ENCODE data around the gene TMEM132C. TPM values are rescaled to one million over a fixed set of nuclear protein-coding genes. Genes with fewer than 3 reads are reported as not detected.
A peak's percentile ranks its signal among the peaks of the same experiment; 100 is the strongest.

Gene TMEM132C
- total RNA-seq, 1 experiment from 2014 or later: not detected

DNA sequence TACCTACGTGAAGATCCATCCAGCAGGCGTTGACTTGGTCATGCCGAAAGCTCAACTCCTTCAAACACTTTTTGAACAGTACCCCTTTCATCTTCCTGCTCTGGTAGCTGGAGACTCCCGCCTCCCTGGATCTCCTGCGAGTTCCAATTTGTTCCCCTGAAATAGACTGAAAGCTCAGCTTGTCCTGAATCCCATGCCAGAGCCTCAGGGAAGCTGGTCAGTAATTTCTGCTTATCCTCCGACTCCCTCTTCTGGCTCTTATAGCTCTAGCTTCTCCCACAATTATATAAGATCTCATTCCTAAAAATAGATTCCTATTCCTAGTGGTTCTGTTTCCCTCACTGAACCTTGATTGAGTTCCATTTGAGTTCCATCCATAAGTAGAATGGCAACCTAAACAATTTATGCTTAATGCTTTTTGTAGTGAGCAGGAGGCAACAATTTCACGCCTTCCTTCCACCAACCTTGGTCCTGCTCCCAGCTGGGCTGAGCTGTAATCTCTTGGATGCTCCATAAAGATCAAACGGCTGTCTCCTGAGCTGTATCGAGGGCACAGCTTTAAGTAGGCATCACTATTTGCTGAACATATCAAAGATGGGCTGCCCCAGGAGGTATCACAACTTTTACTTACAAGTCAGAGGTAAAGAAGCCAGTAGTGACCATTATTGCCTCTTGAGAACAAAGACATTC lies 8.0 kb upstream of the TMEM132C start:
- H3K9me2 ChIP-seq (replicated peaks; ENCODE audit: low read length): no peaks in the 10 kb centered on the region
- H3K27ac ChIP-seq (ENCODE audit: low read length): no peak overlapping the region
- H3K4me2 ChIP-seq (ENCODE audit: low read length): no peak overlapping the region
- no peak for TF ChIP-seq EZH2phosphoT487 (IDR thresholded peaks at IDR 0.05; ENCODE audit: borderline replicate concordance, low read length)
- no peak for TF ChIP-seq EZH2 (IDR thresholded peaks at IDR 0.05; ENCODE audit: low read length, unreplicated experiment)
- TF ChIP-seq, protein P1, sequence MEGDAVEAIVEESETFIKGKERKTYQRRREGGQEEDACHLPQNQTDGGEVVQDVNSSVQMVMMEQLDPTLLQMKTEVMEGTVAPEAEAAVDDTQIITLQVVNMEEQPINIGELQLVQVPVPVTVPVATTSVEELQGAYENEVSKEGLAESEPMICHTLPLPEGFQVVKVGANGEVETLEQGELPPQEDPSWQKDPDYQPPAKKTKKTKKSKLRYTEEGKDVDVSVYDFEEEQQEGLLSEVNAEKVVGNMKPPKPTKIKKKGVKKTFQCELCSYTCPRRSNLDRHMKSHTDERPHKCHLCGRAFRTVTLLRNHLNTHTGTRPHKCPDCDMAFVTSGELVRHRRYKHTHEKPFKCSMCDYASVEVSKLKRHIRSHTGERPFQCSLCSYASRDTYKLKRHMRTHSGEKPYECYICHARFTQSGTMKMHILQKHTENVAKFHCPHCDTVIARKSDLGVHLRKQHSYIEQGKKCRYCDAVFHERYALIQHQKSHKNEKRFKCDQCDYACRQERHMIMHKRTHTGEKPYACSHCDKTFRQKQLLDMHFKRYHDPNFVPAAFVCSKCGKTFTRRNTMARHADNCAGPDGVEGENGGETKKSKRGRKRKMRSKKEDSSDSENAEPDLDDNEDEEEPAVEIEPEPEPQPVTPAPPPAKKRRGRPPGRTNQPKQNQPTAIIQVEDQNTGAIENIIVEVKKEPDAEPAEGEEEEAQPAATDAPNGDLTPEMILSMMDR (conservative IDR thresholded peaks at IDR 0.05; ENCODE audit: low read depth, low read length): no peak
- DNase-seq (peak; percentile 19), ATAC-seq (no peak)
- POLR2A ChIA-PET (ENCODE audit: unreplicated experiment): no interaction called here
- CTCF ChIA-PET: interaction anchor here (0.5 to 1.3 kb wide), 3 partner anchors 129 to 514 kb away, joined by 3 to 10 read pairs (median 3); no protein-coding TSS in a partner anchor
- intact Hi-C loops (cut with micrococcal nuclease): no loop called here
- H3K36me3 ChIP-seq (ENCODE audit: low read depth, low read length): no peaks in the 10 kb centered on the region
- no peak overlapping the region for H3K9ac ChIP-seq (ENCODE audit: low read length)
- H3K9me3 ChIP-seq (ENCODE audit: low read length): no peaks in the 10 kb centered on the region
- H3K79me2 ChIP-seq (ENCODE audit: low read length): no peaks in the 10 kb centered on the region
- H2AFZ ChIP-seq (ENCODE audit: low read length): no peak overlapping the region
- no peaks in the 10 kb centered on the region for H4K20me1 ChIP-seq (ENCODE audit: low read length)
- peaks cover 27% of the 10 kb centered on the region for H3K27me3 ChIP-seq (ENCODE audit: low read length)
- no peaks in the 10 kb centered on the region for H3K4me1 ChIP-seq (ENCODE audit: insufficient read depth, low read length)
- no peaks in the 10 kb centered on the region for H3F3A ChIP-seq (ENCODE audit: low read length, unreplicated experiment)
- no TSS peak for BruUV-seq (replicated peaks)
- no peak overlapping the region for H3K4me3 ChIP-seq (ENCODE audit: low read length)

DNA sequence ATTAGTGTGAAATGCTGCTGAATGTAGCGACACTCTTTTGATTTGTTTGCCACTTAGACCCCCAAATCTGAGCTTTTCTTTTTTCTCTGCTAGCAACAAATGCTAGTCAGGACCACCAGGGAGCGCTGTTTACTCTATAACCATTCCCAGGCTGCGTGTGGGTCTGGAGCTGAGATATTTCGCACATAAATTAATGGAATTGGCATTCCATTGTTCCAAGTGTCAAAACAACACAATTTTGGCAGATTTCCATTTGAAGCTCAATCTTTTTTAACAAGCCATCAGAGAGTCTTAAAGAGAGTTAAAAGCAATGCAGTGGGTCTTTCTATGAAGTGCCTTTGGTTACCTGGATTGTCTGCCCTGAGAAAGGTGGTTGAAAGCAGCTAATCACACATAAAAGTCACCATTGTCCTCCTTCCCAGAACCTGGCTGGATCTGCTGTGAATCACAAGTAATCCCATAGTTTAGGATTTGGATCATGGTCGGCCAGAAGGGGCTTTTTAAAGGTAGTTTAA lies 7.4 kb upstream of the TMEM132C start:
- Histone ChIP-seq H3K4me2 (ENCODE audit: low read length) (no peak overlapping the region), H3K9me2 (replicated peaks; ENCODE audit: low read length) (no peaks in the 10 kb centered on the region), H3F3A (ENCODE audit: low read length, unreplicated experiment) (no peaks in the 10 kb centered on the region), H3K36me3 (ENCODE audit: low read depth, low read length) (no peaks in the 10 kb centered on the region), H3K4me1 (ENCODE audit: insufficient read depth, low read length) (no peaks in the 10 kb centered on the region), H3K9me3 (ENCODE audit: low read length) (no peaks in the 10 kb centered on the region), H4K20me1 (ENCODE audit: low read length) (no peaks in the 10 kb centered on the region), H3K79me2 (ENCODE audit: low read length) (no peaks in the 10 kb centered on the region), H3K9ac (ENCODE audit: low read length) (no peak overlapping the region), H3K27me3 (ENCODE audit: low read length) (peaks cover 33% of the 10 kb centered on the region), H3K27ac (ENCODE audit: low read length) (no peak overlapping the region), H2AFZ (ENCODE audit: low read length) (no peak overlapping the region), H3K4me3 (ENCODE audit: low read length) (no peak overlapping the region)
- no TSS peak for BruUV-seq (replicated peaks)
- peak; percentile 47 for DNase-seq
- TF ChIP-seq EZH2phosphoT487 (IDR thresholded peaks at IDR 0.05; ENCODE audit: borderline replicate concordance, low read length) (no peak), EZH2 (IDR thresholded peaks at IDR 0.05; ENCODE audit: low read length, unreplicated experiment) (no peak)
- TF ChIP-seq, protein P1 (conservative IDR thresholded peaks at IDR 0.05; ENCODE audit: low read depth, low read length): peak; percentile 88
- intact Hi-C loops (cut with micrococcal nuclease): no loop called here
- ChIA-PET POLR2A (ENCODE audit: unreplicated experiment) (no interaction called here), CTCF (interaction anchor here (0.5 to 1.3 kb wide), 3 partner anchors 128 to 513 kb away, joined by 3 to 10 read pairs (median 3); no protein-coding TSS in a partner anchor)
- ATAC-seq: no peak

DNA sequence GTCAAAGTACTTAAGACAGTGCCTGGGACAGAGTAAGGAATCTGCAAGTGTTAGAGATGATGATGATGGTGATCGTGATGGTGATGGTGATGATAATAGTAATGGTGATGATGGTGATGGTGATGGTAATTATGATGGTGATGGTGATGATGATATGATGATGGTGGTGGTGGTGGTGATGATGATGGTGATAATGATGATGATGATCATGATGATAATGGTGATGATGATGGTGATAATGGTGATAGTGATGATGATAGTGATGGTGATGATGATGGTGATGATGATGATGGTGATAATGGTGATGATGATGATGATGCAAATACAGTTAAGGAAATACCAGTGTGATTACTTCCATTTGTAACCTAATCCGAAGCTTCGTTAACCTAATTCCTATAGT lies 5.2 kb upstream of the TMEM132C start:
- H3K36me3 ChIP-seq (ENCODE audit: low read depth, low read length): no peaks in the 10 kb centered on the region
- H3F3A ChIP-seq (ENCODE audit: low read length, unreplicated experiment): no peaks in the 10 kb centered on the region
- no peaks in the 10 kb centered on the region for H3K4me1 ChIP-seq (ENCODE audit: insufficient read depth, low read length)
- peaks cover 46% of the 10 kb centered on the region for H3K27me3 ChIP-seq (ENCODE audit: low read length)
- no peak overlapping the region for H3K4me3 ChIP-seq (ENCODE audit: low read length)
- no peaks in the 10 kb centered on the region for H3K9me2 ChIP-seq (replicated peaks; ENCODE audit: low read length)
- intact Hi-C loops (cut with micrococcal nuclease): no loop called here
- ATAC-seq: no peak
- no TSS peak for BruUV-seq (replicated peaks)
- no peak overlapping the region for H2AFZ ChIP-seq (ENCODE audit: low read length)
- no peaks in the 10 kb centered on the region for H3K79me2 ChIP-seq (ENCODE audit: low read length)
- H3K4me2 ChIP-seq (ENCODE audit: low read length): no peak overlapping the region
- no peak for DNase-seq
- H3K27ac ChIP-seq (ENCODE audit: low read length): no peak overlapping the region
- no peaks in the 10 kb centered on the region for H4K20me1 ChIP-seq (ENCODE audit: low read length)
- H3K9me3 ChIP-seq (ENCODE audit: low read length): no peaks in the 10 kb centered on the region
- ChIA-PET CTCF (no interaction called here), POLR2A (ENCODE audit: unreplicated experiment) (no interaction called here)
- TF ChIP-seq EZH2 (IDR thresholded peaks at IDR 0.05; ENCODE audit: low read length, unreplicated experiment) (no peak), EZH2phosphoT487 (IDR thresholded peaks at IDR 0.05; ENCODE audit: borderline replicate concordance, low read length) (no peak)
- TF ChIP-seq, protein P1 (conservative IDR thresholded peaks at IDR 0.05; ENCODE audit: low read depth, low read length): no peak
- H3K9ac ChIP-seq (ENCODE audit: low read length): no peak overlapping the region
